Measurements from ENCODE around the gene GGACT. TPM values are rescaled to one million over a fixed set of nuclear protein-coding genes. Genes with fewer than 3 reads are reported as not detected.
"Not testable (repeated sequence)": the region's sequence is repeated elsewhere in the genome, so short reads cannot be mapped to it uniquely, and the experiment has no call there.

Gene GGACT
- total RNA-seq, 1 donor from 2014 or later = 6.4 TPM

DNA sequence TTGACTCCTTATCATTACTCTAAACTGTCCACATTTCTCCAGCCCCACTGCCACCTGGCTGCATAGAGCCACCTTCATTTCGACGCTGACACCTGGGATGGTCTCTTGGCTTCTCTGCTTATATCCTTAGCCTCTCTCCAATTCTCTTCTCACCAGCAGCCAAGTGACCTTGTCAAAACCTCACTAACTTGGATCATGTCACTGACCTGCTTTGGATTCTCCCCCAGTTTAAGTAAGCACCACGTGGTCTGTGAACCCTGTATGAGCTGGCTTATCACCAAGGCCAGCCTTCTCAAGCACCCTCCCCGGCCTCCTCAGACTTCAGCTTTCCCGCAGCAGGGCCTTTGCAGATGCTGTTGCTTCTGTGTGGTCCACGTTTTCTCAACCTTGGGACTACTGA lies 12.3 kb upstream of the GGACT start:
- no peak for DNase-seq (ENCODE audit: low spot score)

DNA sequence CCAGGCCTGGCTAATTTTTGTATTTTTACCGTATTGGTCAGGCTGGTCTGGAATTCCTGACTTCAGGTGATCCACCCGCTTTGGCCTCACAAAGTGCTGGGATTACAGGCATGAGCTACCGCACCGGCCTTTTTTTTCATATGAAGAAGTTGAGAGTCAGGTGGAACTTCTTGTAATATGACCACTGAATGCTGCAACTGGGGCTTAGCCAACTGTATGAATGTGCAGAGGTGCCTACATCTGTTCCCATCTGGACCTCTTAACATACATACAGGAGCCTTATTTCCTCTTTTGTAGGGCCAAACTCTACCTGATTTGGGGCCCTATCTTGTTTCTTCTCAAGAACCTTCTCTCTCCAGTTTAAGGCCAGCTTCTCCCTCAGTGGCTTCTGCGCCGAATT lies 11.9 kb upstream of the GGACT start:
- no peak for DNase-seq (ENCODE audit: low spot score)

DNA sequence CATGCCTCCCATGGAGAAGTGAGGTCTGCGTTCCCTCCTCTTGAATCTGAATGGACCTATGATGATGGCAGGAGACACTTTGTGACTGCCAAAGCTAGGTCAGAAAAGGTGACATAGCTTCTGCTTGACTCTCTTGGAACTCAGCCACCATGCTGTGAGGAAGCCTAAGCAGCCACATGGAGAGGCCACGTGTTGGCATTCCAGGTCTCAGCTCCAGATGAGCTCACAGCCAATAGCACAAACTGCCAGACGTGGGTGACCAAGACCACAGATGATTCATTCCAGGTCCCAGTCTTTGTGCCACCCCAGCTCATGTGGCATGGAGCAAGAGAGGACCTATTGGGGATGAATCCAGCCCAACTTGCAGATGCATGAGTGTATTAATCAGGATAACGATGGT lies 8.7 kb upstream of the GGACT start:
- no peak for DNase-seq (ENCODE audit: low spot score)

DNA sequence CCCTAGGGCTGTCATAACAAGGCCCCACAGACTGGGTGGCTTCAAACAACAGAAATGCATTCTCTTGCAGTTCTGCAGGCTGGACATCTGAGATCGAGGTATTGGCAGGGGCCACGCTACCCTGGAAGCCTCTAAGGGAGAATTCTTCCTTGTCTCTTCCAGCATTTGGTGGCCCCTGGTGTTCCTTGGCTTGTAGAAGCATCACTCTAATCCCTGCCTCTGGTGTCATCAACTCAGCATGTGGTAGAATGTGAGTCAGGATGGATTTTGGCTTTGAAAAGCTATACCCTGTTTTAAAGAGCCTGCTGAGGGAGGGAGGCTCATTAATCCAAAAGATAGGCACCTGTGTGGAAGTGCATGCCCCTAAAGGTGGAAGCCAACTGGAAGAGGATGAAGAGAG lies 7.9 kb upstream of the GGACT start:
- no peak for DNase-seq (ENCODE audit: low spot score)

DNA sequence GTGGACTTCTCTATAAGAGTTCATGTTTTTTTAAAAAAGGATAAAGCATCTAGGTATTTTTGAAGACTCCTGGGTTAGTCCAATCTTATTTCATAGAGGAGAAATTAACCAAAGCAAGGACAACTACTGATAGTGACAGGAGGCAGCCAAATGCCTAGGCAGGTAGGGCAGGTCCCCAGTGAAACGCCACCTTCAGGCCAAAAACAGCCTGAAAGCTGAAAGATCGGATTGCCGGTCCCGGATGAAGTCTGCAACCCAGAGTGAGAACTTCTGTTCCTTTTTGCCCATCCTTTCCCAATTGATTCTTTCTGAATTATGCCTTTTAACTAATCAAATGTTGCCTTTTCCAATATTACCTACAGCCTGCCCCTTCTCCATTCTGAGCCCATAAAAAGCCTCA lies 6.1 kb upstream of the GGACT start:
- no peak for DNase-seq (ENCODE audit: low spot score)

DNA sequence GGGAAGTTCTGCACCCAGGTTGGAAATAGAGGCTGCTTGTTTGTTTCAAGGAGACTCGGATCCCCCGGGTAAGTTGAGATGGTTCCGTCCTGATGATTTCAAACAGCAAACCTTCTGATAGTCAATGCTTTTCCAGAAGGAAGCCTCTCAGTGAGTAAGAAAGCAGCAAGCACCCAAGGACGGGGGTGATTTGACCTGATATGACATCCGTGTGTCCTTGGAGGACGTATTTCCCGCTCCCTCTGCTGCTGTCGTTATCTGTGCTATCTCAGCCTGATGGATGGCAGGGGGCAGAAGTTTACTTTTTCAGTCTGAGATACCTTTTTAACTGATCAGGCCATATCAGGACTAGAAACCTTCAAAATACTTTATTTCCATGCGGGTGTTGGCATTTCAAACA lies 5.7 kb upstream of the GGACT start:
- no peak for DNase-seq (ENCODE audit: low spot score)

DNA sequence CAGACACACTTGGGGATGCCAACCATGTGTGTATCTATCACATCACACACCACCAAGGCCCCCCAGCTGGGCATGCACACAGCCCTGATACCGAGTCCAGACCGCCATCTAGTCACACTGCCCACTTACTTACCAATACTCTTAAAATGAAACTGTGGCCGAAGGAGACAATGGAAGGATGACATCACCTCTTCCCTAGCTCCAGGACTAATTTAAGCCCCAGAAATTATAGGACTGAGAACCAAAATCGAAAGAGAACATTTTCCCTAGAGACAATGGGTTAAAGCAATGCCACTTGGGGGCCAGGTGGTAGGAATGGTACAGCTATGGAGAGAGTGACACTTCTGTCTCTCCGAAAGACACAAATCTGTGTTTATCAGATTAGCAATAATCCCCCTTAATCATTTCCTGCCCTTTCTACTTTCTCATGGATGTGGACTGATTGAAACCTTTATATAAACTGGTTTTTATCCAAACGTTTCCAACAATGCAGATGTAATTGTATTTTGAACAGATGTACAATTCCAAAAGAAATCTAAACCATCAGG lies 663 bp upstream of the GGACT start:
- DNase-seq (ENCODE audit: low spot score) = no peak

DNA sequence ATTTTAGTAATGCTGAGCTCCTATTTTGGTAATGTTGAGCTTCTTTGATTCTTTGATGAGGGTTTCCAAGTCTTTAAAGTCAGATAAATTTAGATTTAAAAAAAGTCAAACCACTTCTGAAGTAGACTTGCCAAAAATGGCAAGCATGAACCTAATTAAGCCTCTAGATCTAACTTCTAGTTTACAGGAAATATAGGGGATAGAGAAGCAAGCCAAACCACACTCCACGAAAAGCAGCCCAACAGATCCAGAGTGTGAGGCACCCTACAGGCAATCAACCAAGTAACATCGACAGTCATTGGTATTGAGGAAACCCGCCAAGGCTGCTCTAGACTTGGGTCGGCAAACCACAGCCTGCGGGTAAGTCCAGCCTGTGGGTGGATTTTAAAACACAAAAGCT lies 3.7 kb downstream of the GGACT start:
- DNase-seq (ENCODE audit: low spot score) = no peak

DNA sequence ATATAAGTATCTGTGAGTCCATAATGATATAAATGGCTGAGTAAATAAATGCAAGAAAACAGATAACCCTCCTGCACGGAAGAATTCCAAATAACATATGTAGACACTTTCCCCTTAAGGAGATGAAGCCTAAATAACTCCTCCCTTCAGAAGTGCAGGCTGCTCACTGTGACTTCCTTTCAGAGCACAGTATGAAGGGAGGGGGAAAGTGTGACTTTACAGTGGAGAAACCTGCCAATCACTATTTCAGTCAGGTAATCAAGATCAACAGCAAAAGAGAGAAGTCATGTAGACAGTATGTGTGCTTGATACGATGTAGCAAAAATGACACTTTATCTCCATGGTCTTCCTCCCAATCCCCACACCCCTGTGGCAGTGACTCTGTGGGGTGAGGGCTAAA lies 7.1 kb downstream of the GGACT start:
- no peak for DNase-seq (ENCODE audit: low spot score)

DNA sequence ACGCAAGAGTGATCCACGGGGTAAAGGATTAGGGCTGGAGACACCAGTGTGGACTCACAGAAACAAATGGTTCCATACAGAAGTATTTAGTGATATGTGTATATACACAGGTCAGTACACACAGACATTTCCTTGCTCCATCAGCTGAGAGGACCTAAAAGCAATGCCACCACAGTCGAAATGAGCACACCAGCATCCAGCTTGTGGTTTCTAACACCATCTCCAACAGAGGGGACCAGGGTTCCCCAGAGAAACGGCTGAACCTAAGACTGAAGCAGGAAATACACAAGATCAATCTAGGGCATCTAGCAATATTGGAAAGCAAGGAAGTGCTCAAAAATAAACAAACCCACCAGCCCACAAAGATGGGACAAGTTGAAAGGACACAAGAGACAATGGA lies 7.6 kb downstream of the GGACT start:
- DNase-seq (ENCODE audit: low spot score) = no peak

DNA sequence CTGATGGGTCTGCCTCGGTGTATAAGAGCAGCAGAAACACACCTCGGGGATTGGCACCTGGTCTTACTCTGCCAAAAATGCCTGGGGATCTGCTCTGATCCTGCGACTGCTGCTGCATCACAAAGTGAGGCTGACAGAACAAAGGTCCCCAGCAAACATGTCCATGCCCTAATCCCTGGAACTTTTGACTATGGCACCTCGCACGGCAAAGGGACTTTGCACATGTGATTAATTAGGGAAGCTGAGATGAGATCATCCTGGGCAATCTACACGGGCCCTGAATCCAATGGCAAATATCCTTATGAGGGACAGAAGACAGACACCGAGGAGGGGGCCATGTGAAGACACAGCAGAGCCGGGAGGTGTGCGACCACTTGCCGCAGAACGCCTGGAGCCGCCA lies 8.5 kb downstream of the GGACT start:
- no peak for DNase-seq (ENCODE audit: low spot score)

DNA sequence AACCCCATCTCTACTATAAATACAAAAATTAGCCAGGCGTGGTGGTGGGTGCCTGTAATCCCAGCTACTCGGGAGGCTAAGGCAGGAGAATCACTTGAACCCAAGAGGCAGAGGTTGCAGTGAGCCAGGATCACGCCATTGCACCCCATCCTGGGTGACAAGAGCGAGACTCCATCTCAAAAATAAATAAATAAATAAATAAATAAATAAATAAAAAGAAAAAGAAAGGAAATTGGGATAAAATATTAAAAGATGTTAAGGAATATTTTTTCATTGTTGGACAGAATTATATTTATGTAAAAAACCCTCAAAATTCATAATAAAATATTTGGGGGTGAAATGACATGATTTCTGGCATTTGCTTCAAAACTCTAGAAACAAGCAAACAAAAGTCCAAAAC lies 11.3 kb downstream of the GGACT start:
- DNase-seq (ENCODE audit: low spot score) = not testable (repeated sequence)

DNA sequence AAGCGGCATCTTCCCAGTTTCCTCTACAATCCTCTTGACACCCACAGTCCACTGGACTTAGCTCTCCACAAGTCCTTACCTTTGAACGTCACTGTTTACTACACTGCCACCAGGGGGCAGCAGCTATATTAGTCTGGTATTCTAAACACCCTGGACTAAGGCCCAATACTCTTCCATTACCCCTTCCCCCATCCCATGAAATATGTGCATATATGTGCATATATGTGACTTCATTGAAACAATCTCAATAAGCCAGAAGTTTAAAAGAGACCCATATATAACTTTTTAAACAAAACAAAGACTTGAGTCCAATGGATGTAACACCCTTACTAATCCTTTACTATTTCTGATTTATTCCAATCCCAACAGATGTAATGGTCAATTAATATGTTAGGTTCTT lies 15.5 kb downstream of the GGACT start:
- peak; percentile 69 for DNase-seq (ENCODE audit: low spot score)

DNA sequence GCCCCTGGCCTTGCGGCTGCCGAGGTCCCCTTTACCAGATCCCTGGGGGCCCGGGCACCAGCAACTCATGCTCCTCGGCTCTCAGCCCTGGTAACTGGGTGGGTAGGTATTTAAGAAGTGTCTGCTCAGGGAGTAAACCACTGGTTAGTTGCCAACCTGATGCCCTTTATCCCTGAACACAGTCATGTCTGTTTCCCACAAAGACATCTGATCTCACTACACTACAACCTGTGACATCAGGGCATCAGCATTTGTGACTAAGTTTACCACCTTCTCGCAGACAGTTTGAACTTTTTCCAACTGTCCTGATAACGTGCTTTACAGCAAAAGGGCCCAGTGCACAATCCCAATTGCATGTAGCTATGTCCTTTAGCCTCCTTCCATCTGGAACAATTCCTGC lies 22.0 kb downstream of the GGACT start:
- DNase-seq (ENCODE audit: low spot score) = no peak

DNA sequence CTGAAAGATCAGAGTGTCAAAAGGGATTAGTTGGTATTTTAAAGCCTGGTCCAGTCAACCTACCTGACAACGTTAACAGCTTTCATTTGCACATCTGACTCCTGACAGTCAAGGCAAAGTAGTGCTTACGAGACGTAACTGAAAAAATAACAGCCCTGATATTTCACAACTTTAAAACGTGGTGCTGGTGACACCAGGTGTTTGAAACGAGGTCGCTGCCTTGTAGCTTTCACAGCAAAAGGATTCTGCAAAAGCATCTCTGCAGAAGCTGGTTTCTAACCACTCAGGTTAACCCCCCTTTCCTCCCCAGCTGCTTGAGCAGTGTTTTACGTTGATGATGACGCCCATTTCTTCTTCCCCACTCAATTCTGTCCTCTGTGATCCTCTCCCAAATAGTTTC lies 23.3 kb downstream of the GGACT start:
- DNase-seq (ENCODE audit: low spot score) = no peak

DNA sequence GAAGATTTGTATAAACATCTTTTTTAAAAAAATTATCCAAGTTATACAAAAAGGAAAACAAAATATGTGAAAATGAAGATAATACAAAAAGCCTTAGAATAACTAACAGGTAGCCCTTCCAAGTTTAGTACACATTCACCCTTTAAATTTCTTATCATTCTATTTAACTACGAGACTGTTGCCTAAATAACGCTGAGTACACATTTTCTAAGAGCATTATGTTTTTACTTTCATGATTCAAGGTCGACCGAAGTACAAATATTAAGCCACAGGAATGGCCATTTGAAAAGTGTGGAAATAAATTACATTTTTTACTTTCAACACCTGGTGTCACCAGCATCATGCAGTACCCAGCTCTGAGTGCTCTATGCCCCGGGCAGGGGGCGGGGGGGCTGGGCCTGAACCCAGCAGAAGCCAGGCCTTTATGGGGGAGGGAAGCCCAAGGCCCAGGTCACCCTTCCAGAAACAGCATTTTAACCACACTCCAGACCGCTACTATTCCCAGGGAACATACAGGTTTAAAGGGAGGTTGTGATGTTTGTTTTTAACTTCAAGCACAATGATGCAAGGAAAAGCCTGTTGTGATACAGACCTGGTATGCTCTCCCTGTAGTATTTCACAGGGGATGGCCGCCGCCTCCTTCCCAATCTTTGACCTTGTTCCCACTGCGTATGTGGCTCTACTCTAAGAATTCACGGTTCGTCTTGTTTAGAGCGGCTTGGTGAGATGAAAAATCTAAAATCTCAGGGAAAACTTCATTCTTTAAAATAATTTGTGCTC lies 24.0 kb downstream of the GGACT start:
- no peak for DNase-seq (ENCODE audit: low spot score)

DNA sequence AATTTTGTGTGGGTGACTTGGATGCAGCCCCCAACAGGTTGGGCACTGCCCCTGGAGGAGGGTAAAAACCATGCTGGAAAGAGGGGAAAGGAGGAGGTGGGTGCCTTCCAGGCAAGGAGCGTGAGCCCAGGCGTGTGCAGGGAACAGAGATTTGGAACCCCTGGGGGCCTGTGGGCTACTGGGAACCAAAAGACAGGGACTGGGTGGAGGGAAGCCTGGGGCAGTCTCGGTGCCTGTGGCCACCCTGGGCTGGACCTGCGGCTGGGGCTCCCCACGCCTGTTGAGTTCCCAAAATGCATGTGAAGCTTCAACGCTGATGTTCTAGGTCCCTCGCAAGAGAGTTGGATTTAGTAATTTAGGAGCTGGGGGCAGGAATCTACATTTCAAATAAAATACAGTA lies 24.8 kb downstream of the GGACT start:
- DNase-seq (ENCODE audit: low spot score) = no peak

DNA sequence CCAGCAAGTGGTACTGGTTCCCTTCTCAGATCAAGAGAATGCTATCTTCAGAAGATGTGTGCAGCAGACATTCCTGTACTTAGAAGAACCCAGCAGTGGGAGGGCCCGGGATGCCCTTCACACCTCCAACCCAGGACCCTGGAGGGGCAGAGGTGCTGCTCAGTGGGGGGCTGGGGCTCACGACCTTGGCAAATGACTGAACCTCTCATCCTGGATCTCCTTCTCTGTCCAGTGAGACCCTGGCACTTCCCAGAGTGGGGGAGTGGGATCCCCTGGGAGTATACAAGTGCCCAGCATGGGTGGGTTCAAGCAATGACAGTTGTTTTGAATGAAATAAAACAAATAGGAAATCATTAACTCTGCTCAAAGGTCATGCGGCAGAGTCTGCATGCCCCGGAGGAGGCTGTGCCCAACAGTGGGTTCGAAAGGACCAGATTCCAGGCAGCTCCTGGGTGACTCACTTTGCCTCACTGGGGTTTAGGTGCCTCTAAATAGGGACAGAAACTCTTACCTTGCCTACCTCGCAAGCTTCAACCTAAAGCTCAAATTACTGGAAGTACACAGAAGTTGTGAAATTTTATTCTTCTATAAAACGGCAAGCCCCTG lies 26.9 kb downstream of the GGACT start:
- no peak for DNase-seq (ENCODE audit: low spot score)

DNA sequence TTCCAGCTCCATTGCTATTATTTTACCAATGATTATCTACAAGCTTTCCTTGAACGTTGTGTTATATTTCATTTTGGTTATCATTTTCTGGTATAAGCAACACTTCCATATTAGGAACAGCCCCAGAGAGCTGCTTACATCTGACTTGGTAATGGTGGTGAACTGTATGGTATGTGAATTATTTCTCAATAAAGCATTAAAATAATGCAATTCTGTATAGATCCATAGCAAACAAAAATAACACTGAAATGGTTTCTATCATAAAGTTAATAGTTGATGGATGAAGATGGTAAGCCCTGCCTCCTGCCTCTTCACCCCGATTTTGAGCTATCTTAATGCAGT lies 27.5 kb downstream of the GGACT start:
- DNase-seq (ENCODE audit: low spot score) = no peak

DNA sequence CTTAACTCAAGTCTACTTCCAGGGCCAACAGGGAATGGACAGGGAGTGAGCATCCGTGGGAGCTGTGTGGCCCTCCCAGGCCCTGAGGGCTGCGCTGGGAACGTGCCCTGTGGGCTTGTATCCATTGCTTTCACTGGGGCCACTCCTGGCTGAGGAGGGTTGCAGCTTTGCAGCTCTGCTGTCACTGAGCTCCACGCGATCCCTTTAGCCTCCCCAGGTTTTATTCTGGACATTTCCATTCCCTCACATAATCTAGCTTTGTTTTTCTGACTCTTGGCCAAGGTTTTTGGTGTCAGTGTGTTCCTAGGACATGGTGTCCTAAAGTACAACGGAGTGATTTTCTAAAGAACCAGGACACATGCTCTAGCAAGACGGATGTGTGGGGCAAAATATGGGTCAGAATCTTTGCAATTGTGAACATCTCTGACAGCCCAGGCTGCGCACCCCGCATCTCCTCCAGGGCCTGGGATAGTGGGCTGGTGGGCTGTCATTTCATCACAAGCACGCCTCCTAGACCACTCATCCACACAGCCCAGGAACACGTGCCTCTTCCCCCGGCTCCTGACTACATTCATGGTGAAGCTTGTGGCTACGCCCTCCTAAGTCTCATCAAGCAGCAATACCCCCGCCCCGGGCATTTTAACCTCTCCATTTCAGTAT lies 28.0 kb downstream of the GGACT start:
- DNase-seq (ENCODE audit: low spot score) = no peak

DNA sequence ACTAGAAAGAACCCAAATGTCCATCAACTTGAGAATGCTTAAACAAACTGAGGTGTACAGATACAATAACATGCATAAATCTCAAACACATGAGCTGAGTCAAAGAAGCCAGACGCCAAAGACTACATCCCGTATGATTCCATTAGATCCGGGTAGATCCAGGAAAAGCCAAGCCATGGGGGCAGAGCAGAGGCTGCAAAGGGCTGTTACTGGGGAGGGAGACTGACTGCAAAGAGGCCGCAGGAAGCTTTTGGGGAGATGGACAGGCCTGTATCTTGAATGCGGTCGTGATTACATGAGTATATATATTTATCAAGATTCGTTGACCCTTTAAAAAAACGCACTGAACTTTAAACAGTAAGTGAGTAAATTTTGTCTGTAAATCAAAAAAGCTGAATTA lies 28.7 kb downstream of the GGACT start:
- no peak for DNase-seq (ENCODE audit: low spot score)

DNA sequence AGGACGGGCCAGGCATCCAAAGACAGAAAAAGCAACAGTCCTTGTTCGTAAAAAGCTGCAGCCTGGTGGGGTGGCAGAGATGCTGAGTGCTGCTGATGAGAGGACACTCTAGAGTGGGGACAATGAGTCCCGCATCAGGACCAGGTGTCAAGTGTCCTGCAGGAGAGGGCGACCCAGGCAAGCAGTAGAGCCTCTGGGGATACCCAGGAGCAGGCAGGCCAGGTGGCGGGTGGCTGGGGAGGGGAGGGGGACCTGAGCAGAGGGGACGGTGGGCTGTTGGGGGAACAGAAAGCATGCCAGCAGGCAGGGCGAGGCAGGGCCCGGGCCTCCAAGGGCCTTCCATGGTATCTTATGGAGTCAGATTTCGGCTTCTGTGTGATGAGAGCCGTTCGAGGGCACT lies 35.8 kb downstream of the GGACT start:
- DNase-seq (ENCODE audit: low spot score) = no peak

DNA sequence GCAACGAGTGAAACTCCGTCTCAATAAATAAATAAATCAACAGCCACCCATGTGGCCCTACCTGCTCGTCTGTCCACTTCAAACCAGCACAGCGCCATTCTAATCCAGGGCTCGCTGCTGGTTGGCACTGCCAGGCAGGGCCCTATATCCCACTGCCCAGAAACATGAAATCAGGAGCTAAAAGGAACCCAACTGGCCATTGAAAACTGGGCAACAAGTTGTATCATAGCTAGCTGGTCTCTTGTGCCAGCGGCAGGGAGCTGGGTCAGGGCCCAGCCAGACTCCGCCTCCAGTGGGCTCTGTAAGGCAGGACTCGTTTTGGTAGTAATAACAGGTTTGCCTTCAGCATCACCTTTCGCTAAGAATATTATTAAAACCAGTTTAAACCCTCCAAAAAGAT lies 39.3 kb downstream of the GGACT start:
- no peak for DNase-seq (ENCODE audit: low spot score)
